ENCODE measurements around the gene C3. TPM values are rescaled to one million over a fixed set of nuclear protein-coding genes. Genes with fewer than 3 reads are reported as not detected.

C3 gene
- total and polyA plus RNA-seq, 2 of the 13 experiments (the other 11 are each of a cell fraction or from before 2014, with no cell fraction given), result 1,455 to 6,272 TPM

- no peak for TF ChIP-seq MTERF4 (CRISPR knock-in tag; IDR thresholded peaks at IDR 0.05)
- TF ChIP-seq ZNF629 (CRISPR knock-in tag; conservative IDR thresholded peaks at IDR 0.05), result no peak
These were observed 24.1 kb downstream of the C3 start (continued) for GRCh38 chr19:6696239-6696820.

GRCh38 chr19:6694147-6694815 lies 26.2 kb downstream of the C3 start:
- ChIA-PET POLR2A (interaction anchor here (2.2 kb wide), 1 partner anchor 44 kb away, joined by 4 read pairs; the partner anchor contains the start of gene GPR108), CTCF (ENCODE audit: low intra/inter-chr PET ratio, low total read pairs) (no interaction called here)
- Histone ChIP-seq H3K27me3 (ENCODE audit: control insufficient read depth in 1 of 2, insufficient read depth in 2 of 2, low read length in 2 of 2) (no peaks in the 10 kb centered on the region), H3K4me1 (ENCODE audit: insufficient read depth, low read length) (no peaks in the 10 kb centered on the region), H3K27ac (ENCODE audit: extremely low read length, insufficient read depth, low read length) (no peak overlapping the region), H3K9ac (ENCODE audit: insufficient read depth, low read depth, low read length) (no peak overlapping the region), H3K4me3 (replicated peaks in 1 of 3; ENCODE audit: insufficient read depth in 1 of 3, low read depth in 2 of 3, low read length in 3 of 3) (no peak overlapping the region), H2AFZ (ENCODE audit: low read length) (no peak overlapping the region), H3K79me2 (ENCODE audit: insufficient read depth, low read length) (no peaks in the 10 kb centered on the region), H4K20me1 (ENCODE audit: insufficient read depth, low read length) (peaks cover 65% of the 10 kb centered on the region), H3K4me2 (ENCODE audit: low read depth, low read length) (no peak overlapping the region), H3K9me3 (ENCODE audit: low read length) (no peaks in the 10 kb centered on the region), H3K36me3 (replicated peaks in 1 of 2; ENCODE audit: control insufficient read depth in 1 of 2, insufficient read depth in 2 of 2, low read length in 2 of 2) (peaks cover 44 to 85% of the 10 kb centered on the region in 2 experiments)
- DNase-seq (ENCODE audit: low spot score) (peak; percentile 53), ATAC-seq (peak; percentile 69), FAIRE-seq (peak; percentile 18)
- intact Hi-C loops (cut with micrococcal nuclease; ENCODE audit: unreplicated experiment), result no loop called here
- BruUV-seq (replicated peaks), result no TSS peak
- in situ Hi-C loops (cut with HindIII; ENCODE audit: extremely low pct_ligation_motif_present, low pct_unique_long_range_greater_than_20kb), result no loop called here
- 98% methylated on average over 21 of the region's 25 CpGs for WGBS (ENCODE audit: low lambda C conversion rate)
- TF ChIP-seq AFF4 (CRISPR knock-in tag; IDR thresholded peaks at IDR 0.05), result no peak
- no peak for TF ChIP-seq ZNF503 (CRISPR knock-in tag; IDR thresholded peaks at IDR 0.05)
- TF ChIP-seq CSRNP2 (CRISPR knock-in tag; conservative IDR thresholded peaks at IDR 0.05; ENCODE audit: low read depth), result no peak
- TF ChIP-seq KDM2A (CRISPR knock-in tag; IDR thresholded peaks at IDR 0.05; ENCODE audit: borderline replicate concordance, low read depth), result 0 out of 2 replicates have a peak, but pooled peaks have one; percentile 19
- TF ChIP-seq ZNF562 (CRISPR knock-in tag; IDR thresholded peaks at IDR 0.05; ENCODE audit: borderline replicate concordance), result no peak
- no peak for TF ChIP-seq STAT6 (CRISPR knock-in tag; IDR thresholded peaks at IDR 0.05; ENCODE audit: borderline replicate concordance)
- TF ChIP-seq POLR2G (IDR thresholded peaks at IDR 0.05; ENCODE audit: low read depth, low read length), result peak; percentile 47
